ENCODE data around the gene MKRN2OS. TPM values are rescaled to one million over a fixed set of nuclear protein-coding genes. Genes with fewer than 3 reads are reported as not detected.

Gene MKRN2OS
- total RNA-seq, 6 donors from 2014 or later: 0.47 to 1.8 (median 1.00) TPM; not detected in 2

- Histone ChIP-seq H3K4me3 (no peak overlapping the region), H3K36me3 (peaks cover 0 to 72% (median 49%) of the 10 kb centered on the region in 4 donors), H3K27me3 (no peaks in the 10 kb centered on the region), H3K9me3 (no peaks in the 10 kb centered on the region), H3K4me1 (no peaks in the 10 kb centered on the region), H3K27ac (no peak overlapping the region)
- no peak for DNase-seq
- TF ChIP-seq CTCF (IDR thresholded peaks at IDR 0.05) (no peak), POLR2AphosphoS5 (IDR thresholded peaks at IDR 0.05) (peak in 1 of 2 donors; percentile 48)
- ATAC-seq (ENCODE audit: low FRiP score in 2 of 2): no peak
- 83 to 84% methylated on average over 7 of the region's 7 CpGs for WGBS, 2 donors
Observed at GRCh38 chr3:12501360-12502020, 43.8 kb downstream of the MKRN2OS start.

GRCh38 chr3:12499474-12499873 lies 45.8 kb downstream of the MKRN2OS start:
- H3K36me3 ChIP-seq: peaks cover 0 to 78% (median 49%) of the 10 kb centered on the region in 4 donors
- no peaks in the 10 kb centered on the region for H3K4me1 ChIP-seq
- no peaks in the 10 kb centered on the region for H3K9me3 ChIP-seq
- WGBS, 2 donors: 86 to 89% methylated on average over 3 to 5 of the region's 5 CpGs
- DNase-seq: no peak
- H3K4me3 ChIP-seq: no peak overlapping the region
- H3K27ac ChIP-seq: no peak overlapping the region
- no peak for TF ChIP-seq CTCF (IDR thresholded peaks at IDR 0.05)
- TF ChIP-seq POLR2A (IDR thresholded peaks at IDR 0.05): no peak
- no peak for TF ChIP-seq EP300 (IDR thresholded peaks at IDR 0.05)
- TF ChIP-seq POLR2AphosphoS5 (IDR thresholded peaks at IDR 0.05): no peak
- ATAC-seq (ENCODE audit: low FRiP score in 2 of 2): no peak
- no peaks in the 10 kb centered on the region for H3K27me3 ChIP-seq

GRCh38 chr3:12496453-12496761 lies 48.9 kb downstream of the MKRN2OS start:
- Histone ChIP-seq H3K27ac (no peak overlapping the region), H3K4me3 (no peak overlapping the region), H3K36me3 (peaks cover 0 to 70% (median 35%) of the 10 kb centered on the region in 4 donors), H3K9me3 (no peaks in the 10 kb centered on the region), H3K27me3 (no peaks in the 10 kb centered on the region), H3K4me1 (no peaks in the 10 kb centered on the region)
- DNase-seq (no peak), ATAC-seq (ENCODE audit: low FRiP score in 2 of 2) (no peak)
- WGBS, 2 donors: 96 to 100% methylated on average over 1 of the region's 1 CpG
- TF ChIP-seq POLR2AphosphoS5 (IDR thresholded peaks at IDR 0.05) (no peak), EP300 (IDR thresholded peaks at IDR 0.05) (no peak)

GRCh38 chr3:12495749-12496452 lies 49.4 kb downstream of the MKRN2OS start:
- H3K27ac ChIP-seq: no peak overlapping the region
- no peak for DNase-seq
- H3K4me3 ChIP-seq: no peak overlapping the region
- no peaks in the 10 kb centered on the region for H3K4me1 ChIP-seq
- TF ChIP-seq CTCF (IDR thresholded peaks at IDR 0.05) (no peak), POLR2AphosphoS5 (IDR thresholded peaks at IDR 0.05) (no peak), POLR2A (IDR thresholded peaks at IDR 0.05) (no peak)
- H3K27me3 ChIP-seq: no peaks in the 10 kb centered on the region
- WGBS, 2 donors: 86 to 99% methylated on average over 5 to 8 of the region's 8 CpGs
- no peak for ATAC-seq (ENCODE audit: low FRiP score in 2 of 2)
- H3K9me3 ChIP-seq: no peaks in the 10 kb centered on the region
- H3K36me3 ChIP-seq: peaks cover 0 to 67% (median 34%) of the 10 kb centered on the region in 4 donors

GRCh38 chr3:12490547-12490946 lies 54.8 kb downstream of the MKRN2OS start:
- H3K27ac ChIP-seq: no peak overlapping the region

More at GRCh38 chr3:12490547-12490946, 54.8 kb downstream of the MKRN2OS start:
- no peak overlapping the region for H3K4me3 ChIP-seq
- no peaks in the 10 kb centered on the region for H3K27me3 ChIP-seq
- H3K4me1 ChIP-seq: peaks cover 0 to 4% (median under 1%) of the 10 kb centered on the region in 4 donors
- no peak for TF ChIP-seq POLR2A (IDR thresholded peaks at IDR 0.05)
- TF ChIP-seq POLR2AphosphoS5 (IDR thresholded peaks at IDR 0.05): no peak
- no peak for TF ChIP-seq EP300 (IDR thresholded peaks at IDR 0.05)
- no peak for TF ChIP-seq CTCF (IDR thresholded peaks at IDR 0.05)
- no peaks in the 10 kb centered on the region for H3K9me3 ChIP-seq
- 97 to 98% methylated on average over 3 of the region's 3 CpGs for WGBS, 2 donors
- peaks cover 0 to 32% (median 3%) of the 10 kb centered on the region in 4 donors for H3K36me3 ChIP-seq
- no peak for ATAC-seq (ENCODE audit: low FRiP score in 2 of 2)
- DNase-seq: no peak

All from upper lobe of left lung (tissue), 6 donors.